Measurements from ENCODE around the gene TNNI3.

TNNI3 gene

GRCh38 chr19:55147545-55148251 is 9.8 kb downstream of the TNNI3 start:
- Histone ChIP-seq H3K4me3 (ENCODE audit: low read length) (no peak overlapping the region), H3K9me3 (ENCODE audit: control insufficient read depth, insufficient read depth, low read length) (peaks cover 16% of the 10 kb centered on the region), H3K79me2 (ENCODE audit: control insufficient read depth, low read length) (no peaks in the 10 kb centered on the region), H3K36me3 (ENCODE audit: control insufficient read depth, low read length) (peaks cover 5% of the 10 kb centered on the region; the same call in 1 of the 2 replicates), H4K20me1 (ENCODE audit: control insufficient read depth, insufficient read depth, low read depth, low read length) (no peaks in the 10 kb centered on the region), H3F3A (ENCODE audit: control insufficient read depth, insufficient read depth) (peaks cover 15% of the 10 kb centered on the region), H3K4me2 (ENCODE audit: low read length) (no peak overlapping the region), H3K27me3 (ENCODE audit: control insufficient read depth, low read length) (peaks cover 14% of the 10 kb centered on the region), H3K27ac (ENCODE audit: low read depth, low read length) (no peak overlapping the region), H3K4me1 (ENCODE audit: control insufficient read depth, low read length) (peaks cover 22% of the 10 kb centered on the region), H3K9me2 (replicated peaks; ENCODE audit: control insufficient read depth, low read length) (no peaks in the 10 kb centered on the region)
- TF ChIP-seq EZH2phosphoT487 (IDR thresholded peaks at IDR 0.05; ENCODE audit: borderline replicate concordance, low read length) = no peak
- TF ChIP-seq CTCF (IDR thresholded peaks at IDR 0.05; ENCODE audit: low read depth, low read length, poor library complexity, severe bottlenecking) = no peak

- peaks cover 5% of the 10 kb centered on the region; the same call in 1 of the 2 replicates for H3K36me3 ChIP-seq (ENCODE audit: control insufficient read depth, low read length)
- no peaks in the 10 kb centered on the region for H4K20me1 ChIP-seq (ENCODE audit: control insufficient read depth, insufficient read depth, low read depth, low read length)
- H3K27ac ChIP-seq (ENCODE audit: low read depth, low read length) = no peak overlapping the region
- peak overlapping the region; percentile 21; the same call in 1 of the 2 replicates for H3K4me2 ChIP-seq (ENCODE audit: low read length)
- no peaks in the 10 kb centered on the region for H3K79me2 ChIP-seq (ENCODE audit: control insufficient read depth, low read length)
- H3K4me1 ChIP-seq (ENCODE audit: control insufficient read depth, low read length) = peaks cover 13% of the 10 kb centered on the region
- H3F3A ChIP-seq (ENCODE audit: control insufficient read depth, insufficient read depth) = peaks cover 6% of the 10 kb centered on the region
- peaks cover 7% of the 10 kb centered on the region for H3K9me3 ChIP-seq (ENCODE audit: control insufficient read depth, insufficient read depth, low read length)
- no peak for TF ChIP-seq EZH2phosphoT487 (IDR thresholded peaks at IDR 0.05; ENCODE audit: borderline replicate concordance, low read length)
- TF ChIP-seq CTCF (IDR thresholded peaks at IDR 0.05; ENCODE audit: low read depth, low read length, poor library complexity, severe bottlenecking) = no peak
- peaks cover 14% of the 10 kb centered on the region for H3K27me3 ChIP-seq (ENCODE audit: control insufficient read depth, low read length)
- H3K4me3 ChIP-seq (ENCODE audit: low read length) = no peak overlapping the region
- no peaks in the 10 kb centered on the region for H3K9me2 ChIP-seq (replicated peaks; ENCODE audit: control insufficient read depth, low read length)
Observed at GRCh38 chr19:55146705-55147273, 10.7 kb downstream of the TNNI3 start.

GRCh38 chr19:55146078-55146704 is 11.3 kb downstream of the TNNI3 start:
- peaks cover 14% of the 10 kb centered on the region for H3K27me3 ChIP-seq (ENCODE audit: control insufficient read depth, low read length)
- peak overlapping the region; percentile 21; the same call in 1 of the 2 replicates for H3K4me2 ChIP-seq (ENCODE audit: low read length)
- TF ChIP-seq CTCF (IDR thresholded peaks at IDR 0.05; ENCODE audit: low read depth, low read length, poor library complexity, severe bottlenecking) (peak; percentile 65), EZH2phosphoT487 (IDR thresholded peaks at IDR 0.05; ENCODE audit: borderline replicate concordance, low read length) (no peak)
- H3K4me1 ChIP-seq (ENCODE audit: control insufficient read depth, low read length) = peaks cover 8% of the 10 kb centered on the region
- no peaks in the 10 kb centered on the region for H4K20me1 ChIP-seq (ENCODE audit: control insufficient read depth, insufficient read depth, low read depth, low read length)
- no peaks in the 10 kb centered on the region for H3K79me2 ChIP-seq (ENCODE audit: control insufficient read depth, low read length)
- no peaks in the 10 kb centered on the region for H3K36me3 ChIP-seq (ENCODE audit: control insufficient read depth, low read length)
- no peaks in the 10 kb centered on the region for H3K9me2 ChIP-seq (replicated peaks; ENCODE audit: control insufficient read depth, low read length)
- H3K27ac ChIP-seq (ENCODE audit: low read depth, low read length) = no peak overlapping the region
- peaks cover 1% of the 10 kb centered on the region for H3K9me3 ChIP-seq (ENCODE audit: control insufficient read depth, insufficient read depth, low read length)
- H3K4me3 ChIP-seq (ENCODE audit: low read length) = no peak overlapping the region
- no peaks in the 10 kb centered on the region for H3F3A ChIP-seq (ENCODE audit: control insufficient read depth, insufficient read depth)

Data from DOHH2 (cell line).